Measurements from ENCODE around the gene RBM46.

RBM46 gene, protein sequence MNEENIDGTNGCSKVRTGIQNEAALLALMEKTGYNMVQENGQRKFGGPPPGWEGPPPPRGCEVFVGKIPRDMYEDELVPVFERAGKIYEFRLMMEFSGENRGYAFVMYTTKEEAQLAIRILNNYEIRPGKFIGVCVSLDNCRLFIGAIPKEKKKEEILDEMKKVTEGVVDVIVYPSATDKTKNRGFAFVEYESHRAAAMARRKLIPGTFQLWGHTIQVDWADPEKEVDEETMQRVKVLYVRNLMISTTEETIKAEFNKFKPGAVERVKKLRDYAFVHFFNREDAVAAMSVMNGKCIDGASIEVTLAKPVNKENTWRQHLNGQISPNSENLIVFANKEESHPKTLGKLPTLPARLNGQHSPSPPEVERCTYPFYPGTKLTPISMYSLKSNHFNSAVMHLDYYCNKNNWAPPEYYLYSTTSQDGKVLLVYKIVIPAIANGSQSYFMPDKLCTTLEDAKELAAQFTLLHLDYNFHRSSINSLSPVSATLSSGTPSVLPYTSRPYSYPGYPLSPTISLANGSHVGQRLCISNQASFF

DNA sequence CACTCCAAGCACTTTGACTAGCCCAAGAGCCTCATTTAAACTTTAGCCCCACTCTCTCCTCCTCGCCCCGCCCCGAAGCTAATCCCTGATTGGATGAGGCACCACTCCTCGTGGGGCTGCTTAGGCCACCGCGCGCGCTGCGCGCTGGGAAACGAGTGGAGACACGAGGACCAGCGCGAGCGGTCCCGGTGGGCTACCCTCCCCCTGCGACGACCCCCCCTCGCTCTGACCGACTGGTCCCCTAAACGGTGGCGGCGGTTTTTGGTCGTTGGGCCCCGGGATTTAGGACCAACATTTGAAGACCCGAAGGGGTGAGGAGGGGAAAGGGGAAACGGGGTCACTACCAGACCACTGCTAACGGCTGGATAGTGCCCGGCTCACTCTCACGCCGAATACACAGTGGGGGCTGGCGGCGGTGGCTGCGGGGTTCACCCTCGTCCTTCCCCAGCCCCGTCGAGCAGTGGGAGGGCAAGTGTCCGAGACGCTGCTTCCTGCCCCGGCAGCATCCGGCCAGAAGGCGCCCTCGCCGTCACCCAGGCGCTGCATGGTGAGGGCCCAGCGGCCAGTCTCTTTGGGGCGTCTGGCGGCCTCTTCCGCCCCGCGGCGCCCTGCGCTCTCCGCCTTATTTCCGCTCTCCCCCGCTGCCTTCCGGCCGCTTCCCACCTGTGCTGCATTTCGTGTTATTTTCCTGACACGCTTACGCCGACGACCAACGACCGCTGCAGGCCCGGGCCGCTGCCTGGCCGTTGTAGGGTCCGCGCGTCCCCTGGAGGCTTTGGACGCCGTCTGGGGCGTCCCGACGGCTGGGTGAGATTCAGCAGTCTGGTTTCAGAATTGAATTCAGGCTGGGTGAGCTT is at the start of gene RBM46:
RBM46 (plus strand) TSS at position 147 of the 857 bp plus-strand sequence. CDS start 15,481 bp downstream, outside the sequence.
- DNase-seq: no peak

DNA sequence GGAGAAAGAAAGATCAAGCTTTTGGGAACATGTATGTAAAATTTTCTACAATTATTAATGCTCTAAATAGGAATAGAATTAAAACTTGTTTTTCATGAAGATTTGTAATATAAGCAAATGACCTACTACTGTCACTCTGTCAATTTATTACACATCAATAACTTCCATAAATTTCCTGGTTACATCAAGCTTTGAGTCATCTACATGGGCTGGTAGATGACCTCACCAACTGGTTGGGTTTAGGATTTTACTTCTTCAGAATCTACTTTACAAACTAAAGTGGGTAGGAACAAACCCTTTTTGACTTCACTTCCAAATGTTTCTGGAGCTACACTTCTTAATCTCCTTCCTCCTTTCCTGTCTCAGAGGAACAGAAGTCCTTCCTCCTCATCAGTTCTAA is 49.3 kb upstream of the RBM46 start:
- no peak for DNase-seq

DNA sequence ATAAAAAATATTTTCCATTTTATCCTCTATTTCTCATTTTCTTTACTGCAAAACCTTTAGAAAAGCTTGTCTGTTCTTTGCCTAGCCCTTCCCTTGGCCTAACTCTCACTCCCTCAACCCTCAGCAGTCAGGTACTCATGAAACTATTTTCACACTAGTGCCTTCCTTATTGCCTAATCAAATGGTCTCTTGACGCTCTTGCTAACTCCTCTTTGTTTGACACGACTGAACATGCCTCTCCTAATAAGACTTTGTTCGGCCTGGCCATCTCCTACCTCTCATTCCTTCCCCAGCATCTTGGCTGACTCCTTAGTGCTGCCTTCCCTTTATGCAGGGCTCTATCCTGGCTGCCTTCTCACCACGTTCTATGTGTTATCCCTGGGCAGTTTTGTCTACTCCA is 48.4 kb upstream of the RBM46 start:
- no peak for DNase-seq

DNA sequence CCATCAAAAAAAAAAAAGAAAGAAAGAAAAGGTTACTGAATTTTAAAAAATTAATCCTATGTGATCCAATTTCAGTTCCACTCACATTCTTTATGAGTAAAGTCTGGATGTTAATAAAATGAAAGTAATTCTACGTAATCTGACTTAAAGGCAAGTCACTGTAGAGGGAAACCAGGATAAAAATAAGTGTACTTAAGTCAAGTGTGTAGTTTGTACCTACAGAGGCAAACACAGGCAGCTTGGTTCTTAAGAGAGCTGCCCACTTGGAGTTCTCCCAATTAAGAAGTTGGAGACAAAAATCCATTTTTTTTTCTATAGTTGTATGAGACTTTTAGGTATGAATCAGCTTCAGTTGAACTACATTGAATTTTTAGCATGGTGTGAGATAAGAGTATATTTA is 44.3 kb upstream of the RBM46 start:
- DNase-seq: no peak

DNA sequence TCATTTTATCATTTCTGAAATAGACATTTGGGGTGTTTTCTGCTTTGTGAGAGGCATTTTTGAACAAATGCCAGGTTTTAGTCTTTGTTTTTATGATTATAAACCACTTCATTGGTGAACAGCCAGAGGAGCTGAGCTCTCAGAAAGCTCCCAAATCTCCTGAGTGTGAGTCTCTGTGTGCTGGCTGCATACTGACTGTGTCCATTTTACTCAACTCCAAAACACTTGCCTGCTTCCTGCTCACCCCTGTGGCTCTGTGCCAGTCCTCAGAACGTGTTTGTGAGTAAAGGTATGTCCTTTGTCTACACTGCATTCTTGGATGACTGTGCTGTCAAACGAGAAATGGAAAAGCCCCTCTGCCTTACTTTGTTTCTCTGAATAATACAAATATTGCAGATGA is 42.6 kb upstream of the RBM46 start:
- no peak for DNase-seq

DNA sequence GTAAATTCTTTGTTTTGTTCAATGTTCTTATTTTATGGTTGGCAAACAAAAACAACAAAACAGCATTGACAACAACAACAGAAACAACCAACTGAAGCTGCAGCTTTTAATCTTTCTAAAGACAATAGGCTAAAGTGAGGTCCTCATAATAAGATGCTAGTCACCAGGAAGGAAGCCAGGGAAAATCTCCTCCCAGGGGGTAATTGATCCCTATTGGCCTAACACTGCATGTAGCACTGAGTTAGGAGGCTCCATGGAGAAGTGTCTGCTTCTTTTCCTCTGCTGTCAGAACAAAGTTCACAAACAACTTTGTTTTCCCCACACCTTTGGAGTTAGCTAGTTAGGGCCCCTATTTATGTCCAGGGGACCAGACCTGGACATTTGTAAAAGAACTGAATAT is 42.0 kb upstream of the RBM46 start:
- DNase-seq: no peak

DNA sequence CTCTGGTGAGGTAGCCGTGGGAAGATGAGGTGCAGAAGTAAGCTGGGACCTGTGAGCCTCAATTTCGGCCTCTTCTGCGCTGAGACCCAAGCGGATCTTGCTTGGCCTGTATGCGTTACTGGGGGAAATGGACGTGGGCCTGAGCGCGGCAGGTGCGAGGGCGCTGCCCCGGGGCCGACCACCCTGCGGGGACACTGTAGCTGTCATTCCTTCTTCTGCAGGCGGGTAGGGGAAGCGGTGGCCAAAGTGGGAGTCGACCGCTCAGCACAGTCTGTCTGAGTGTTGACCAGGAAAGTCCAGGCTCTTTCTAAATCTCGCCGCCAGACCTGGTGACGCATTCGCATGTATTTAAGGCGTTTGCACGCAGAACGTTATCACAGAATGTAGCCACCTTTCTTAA is 40.6 kb upstream of the RBM46 start:
- DNase-seq: no peak

DNA sequence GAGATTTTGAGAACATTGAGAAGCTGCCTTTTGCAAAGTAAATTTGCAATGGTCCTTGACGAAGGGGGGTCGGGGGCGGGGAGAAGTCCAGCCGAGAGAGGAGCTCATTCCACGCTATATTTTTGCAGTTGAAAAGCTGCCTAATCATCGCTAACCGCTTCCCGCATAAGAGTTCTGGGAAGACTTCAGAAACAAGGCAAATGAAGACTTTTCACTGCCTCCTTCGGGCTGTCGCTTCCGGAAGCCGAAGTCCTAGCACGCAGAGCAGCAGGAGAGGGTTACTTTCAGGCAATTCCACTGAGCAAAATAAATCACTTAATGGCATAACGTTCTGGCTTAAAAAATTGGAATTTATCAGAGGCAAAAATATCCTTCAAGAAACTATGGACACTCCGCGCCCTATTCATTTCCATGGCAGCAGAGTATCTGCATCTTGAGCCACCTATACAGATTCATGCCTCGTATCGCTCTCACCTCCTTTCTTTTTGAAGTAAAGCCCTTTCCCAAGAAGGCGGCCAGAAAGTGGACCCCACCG is 39.9 kb upstream of the RBM46 start:
- DNase-seq: no peak

DNA sequence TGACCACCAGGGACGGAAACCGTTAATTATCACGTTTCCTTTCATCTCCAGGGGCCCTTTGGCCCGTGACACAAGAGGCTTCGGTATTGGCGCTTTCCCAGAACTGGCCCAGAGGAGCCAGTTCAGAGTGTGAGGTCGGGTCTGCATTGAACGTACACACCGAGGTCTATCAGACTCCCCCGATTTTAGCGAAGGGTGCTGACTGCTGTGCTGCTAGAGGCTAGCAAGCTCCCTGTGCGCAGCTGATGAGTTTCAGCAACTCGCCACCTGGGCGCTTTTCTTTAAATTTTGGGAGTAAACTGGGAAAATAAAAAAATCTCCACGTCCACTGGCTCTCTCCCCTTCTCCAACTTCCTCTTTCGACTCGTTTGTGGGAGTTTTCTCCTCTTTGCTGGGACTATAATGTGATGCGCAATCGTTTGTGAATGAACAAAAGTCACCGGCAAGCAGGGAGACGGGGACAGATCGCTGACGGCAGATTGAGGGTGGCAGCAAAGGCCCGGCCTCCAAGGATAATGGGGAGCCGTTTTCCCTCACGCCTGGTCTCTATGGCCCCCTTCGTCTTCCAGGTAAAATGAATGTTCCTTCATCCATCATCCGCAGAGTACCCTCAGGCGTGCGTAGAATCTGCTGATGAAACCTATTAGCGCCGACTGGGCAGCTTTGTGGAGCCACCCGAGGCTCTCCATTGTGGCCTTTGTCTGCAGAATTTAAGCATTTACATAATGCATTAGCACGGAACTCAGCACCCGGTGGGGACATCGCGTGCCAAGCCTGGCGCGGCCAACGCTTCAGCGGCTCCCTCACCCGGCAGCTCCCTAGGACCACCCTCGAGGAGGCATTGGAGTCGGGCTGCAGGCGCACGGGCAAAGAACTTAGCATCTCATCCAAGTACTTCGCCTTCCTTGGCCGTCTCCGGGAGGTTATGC is 38.9 kb upstream of the RBM46 start:
- no peak for DNase-seq

DNA sequence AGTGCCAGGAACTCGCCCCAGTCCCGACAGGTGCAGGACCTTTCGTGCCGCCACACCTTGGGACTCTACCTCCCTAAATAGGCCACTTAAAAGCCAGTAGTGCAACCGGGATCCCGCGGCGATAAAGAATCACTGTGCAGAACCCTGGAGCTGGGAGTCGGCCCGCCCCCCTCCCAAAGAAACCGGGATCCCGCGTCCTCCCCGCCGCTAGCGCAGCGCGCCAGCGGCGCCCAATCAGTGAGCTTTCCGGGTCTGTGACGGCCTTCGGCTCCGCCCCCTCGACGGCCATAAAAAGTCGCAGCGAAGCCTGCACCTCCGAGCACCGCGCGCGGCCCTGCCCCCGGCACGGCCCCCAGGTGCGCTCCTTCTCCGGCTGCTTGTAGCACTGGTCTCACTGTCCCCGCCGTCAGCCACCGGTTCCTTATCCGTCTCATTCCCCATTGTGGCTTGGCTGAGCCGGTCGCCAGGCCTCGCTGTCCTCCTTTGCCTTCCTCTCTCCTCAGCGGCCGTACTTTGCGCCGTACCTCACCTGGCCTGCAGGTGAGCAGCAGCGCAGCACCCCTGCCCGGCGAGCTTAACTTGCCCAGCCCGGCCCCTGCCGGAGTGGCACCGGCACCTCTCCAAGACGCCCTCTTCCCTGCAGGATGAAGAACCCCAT is 37.3 kb upstream of the RBM46 start, which contains the start of gene LRAT:
LRAT (plus strand) TSS at position 318 of the 658 bp plus-strand sequence; CDS start at position 645, 327 bp downstream.
- no peak for DNase-seq

DNA sequence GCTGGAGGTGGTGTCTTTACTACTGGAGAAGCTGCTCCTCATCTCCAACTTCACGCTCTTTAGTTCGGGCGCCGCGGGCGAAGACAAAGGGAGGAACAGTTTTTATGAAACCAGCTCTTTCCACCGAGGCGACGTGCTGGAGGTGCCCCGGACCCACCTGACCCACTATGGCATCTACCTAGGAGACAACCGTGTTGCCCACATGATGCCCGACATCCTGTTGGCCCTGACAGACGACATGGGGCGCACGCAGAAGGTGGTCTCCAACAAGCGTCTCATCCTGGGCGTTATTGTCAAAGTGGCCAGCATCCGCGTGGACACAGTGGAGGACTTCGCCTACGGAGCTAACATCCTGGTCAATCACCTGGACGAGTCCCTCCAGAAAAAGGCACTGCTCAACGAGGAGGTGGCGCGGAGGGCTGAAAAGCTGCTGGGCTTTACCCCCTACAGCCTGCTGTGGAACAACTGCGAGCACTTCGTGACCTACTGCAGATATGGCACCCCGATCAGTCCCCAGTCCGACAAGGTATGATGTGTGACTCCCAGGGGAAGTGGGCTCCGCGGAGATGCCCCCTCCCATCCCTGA is 36.6 kb upstream of the RBM46 start:
- DNase-seq: no peak

DNA sequence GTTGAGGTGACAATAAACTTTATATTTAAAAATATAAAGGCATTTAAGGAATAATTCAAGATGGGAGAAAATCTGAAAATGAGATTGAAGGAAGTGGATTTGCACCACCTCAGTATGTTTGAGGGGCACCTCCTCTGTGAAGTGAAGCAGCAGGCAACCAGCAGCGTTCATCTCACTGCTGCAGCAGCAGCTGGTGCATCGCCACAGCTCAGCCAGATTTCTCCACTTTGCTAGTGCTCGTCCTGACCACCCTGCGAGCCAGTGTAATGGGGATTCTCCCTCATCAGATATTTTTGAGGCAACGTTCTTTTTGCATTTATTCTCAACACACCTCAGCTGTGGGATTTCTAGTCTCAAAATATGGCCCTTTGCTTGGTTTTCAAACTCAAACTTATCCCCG is 23.4 kb upstream of the RBM46 start:
- no peak for DNase-seq

DNA sequence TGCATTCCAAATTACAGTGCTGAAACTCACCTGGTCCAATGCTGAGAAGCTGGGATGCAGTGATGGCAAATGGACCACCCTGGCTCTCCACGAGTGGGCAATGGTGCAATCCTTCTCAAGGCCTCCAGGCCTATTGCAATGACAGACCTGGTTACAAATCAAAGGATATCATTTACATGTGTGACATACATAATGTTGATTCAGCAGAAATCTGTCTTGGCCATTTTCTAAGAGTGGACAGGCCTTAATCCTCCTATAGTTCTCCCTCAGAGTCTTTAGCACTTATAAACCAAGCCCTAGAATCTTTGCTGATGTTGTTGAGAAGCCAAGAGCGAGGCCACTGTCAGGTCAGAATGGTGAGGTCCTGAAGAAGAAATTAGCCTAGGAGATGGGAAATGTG is 20.2 kb upstream of the RBM46 start:
- no peak for DNase-seq

DNA sequence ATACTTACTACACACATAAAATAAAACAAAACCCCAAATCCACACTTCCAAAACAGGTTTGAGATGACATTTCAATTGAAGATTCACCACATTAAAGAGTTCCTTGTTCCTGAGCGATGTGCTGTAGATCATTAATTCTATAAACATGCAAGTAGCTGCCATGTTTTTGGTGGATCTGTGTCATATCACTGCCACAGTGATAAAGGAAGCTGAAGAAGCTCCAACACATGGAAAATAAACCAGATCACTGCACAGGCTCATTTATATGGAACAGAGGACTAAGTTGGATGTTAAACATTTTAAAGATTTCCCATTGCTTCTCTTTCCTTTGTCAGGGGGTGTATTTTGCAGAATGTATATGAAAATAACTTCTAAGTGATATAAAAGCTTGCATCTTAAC is 2.8 kb upstream of the RBM46 start:
- no peak for DNase-seq

DNA sequence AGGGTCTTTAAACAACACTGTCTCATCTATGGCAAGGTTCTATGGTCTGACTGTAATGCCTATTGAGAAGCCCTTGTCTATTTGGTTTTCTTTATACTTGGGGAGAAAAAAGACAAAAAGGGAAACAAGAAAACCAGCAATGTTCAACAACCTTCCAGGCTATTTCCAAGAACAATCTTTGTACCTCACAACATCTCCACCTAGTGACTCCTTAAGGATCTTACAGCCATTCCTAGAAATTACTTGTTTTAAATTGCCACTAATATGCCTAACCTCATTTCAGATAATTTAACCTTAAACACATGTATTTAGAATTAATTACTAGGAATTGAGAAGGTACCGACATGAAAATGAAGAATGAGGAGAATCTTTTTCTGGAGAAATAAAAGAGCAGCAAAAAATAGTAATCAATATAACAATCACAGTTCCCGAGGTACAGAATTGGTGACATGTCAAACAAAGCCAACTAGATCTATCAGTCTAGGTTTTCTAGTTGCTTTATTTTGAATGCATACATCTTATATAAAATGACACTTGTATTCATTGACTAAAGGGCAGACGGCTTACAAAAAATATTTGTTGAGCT is 1.6 kb upstream of the RBM46 start:
- peak; percentile 54 to 57 for DNase-seq

DNA sequence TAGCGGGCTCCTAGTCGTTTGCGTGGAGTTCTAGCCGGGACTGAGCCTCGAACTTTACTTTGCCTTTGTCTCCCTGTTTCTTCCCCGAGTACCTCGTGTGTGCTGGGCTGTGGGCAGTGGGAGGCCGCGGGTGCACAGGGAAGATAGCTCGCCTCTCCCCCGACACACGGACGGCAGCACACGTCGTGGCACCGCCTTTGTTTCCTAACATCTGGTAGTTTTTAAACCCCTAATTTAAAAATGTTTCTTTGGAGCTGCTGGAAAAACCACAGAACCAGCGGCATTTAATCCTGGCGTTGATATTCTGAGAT is 866 bp downstream of the RBM46 start:
- DNase-seq: no peak

DNA sequence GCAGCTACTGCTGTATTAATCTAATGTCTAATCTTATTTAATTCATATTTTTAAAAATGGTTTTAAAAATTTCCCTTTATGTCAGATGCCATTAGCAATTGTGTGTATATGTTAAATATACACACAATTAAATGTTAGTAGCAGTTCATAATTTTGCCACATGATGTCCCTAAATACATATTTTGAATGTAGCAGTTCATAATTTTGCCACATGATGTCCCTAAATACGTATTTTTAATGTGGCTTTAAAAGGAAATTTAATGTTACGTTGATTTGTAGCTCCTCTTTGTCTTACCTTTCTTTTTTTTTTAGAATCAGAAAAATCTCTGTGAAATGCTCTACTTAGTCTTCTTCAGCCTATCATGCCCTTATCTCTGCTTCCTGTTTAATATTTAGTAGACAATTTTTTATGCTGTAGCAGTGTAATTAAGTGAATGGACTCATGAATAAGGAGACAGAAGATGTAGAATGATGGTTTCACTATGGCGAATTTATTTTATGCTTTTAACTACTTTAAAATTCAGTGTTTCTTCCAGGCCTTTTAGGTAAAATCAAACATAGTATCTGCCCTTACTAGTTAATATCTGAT is 26.1 kb downstream of the RBM46 start:
- peak; percentile 67 to 76 for DNase-seq

DNA sequence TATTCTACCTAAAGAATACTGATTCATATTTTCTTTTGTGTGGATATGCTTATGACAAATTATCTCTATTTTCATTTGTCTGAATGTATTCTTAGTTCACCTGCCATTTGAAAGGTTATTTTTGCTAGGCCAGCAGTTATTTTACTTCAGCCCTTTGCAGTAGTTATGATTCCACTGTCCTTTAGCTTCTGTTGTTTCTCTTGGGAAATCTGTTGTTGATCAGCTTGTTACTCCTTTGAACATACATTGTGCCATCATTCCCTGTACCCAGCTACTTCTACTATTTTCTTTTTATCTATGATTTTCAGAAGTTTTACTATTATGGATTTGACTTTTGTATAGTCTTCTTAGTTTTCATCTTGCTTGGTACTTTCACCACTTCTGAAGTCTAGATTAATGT is 37.2 kb downstream of the RBM46 start:
- no peak for DNase-seq

DNA sequence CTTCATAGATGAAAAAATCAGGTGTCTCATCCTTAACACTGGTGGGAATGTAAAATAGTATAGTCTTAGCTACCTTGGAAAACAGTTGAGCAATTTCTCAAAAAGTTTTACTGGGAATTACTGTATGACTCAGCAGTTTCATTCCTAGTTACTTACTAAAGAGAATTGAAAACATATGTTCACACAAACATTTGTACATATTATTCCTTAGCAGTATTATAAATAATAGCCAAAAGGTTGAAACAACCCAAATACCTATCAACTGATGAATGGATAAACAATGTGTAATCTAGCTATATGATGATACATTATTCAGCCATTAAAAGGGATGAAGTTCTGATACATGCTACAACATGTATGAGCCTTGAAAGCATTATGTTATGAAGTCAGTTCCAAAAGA is 41.7 kb downstream of the RBM46 start:
- DNase-seq: no peak

DNA sequence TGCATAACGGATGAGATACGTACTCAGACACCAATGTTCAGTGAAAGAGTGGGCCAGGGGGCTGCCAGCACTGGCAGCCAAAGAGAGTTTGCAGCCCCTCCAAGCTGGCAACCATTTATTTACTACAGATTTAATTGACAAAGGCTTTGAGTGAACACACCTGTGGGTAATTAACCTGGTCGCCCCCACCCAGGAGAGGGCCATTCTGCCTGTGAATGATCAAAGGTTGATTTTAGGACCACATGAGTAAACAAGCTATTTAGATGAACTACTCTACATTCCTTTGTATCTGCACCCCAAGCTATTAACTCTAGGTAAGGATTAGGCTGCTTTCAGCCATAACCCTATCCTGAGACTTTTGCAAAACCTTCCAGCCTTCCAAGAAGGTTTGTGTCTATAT is 55.0 kb downstream of the RBM46 start:
- DNase-seq: no peak

DNA sequence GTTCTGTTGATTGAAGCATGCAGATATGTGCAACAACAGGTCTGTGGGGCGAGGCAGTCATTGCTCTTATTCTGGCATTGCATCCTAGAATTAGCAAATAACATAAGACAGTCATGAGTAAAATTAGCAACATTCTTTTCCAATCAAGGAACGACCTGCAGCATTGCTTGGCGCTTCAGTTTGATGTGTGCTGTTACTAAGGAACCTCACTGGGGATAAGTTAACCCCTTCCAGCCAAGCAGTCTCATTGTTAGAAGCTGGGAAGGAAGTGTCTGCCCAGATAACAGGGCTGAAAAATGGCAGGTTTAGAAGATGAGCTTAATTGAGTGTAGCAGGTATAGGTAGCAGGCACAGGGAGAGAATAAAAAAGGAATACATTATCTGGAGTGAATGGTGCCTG is 55.4 kb downstream of the RBM46 start:
- DNase-seq: no peak
